NCI-H2227 treated with DMSO at 0.1 percent for 48 hours (cell line): ENCODE data around the gene PIEZO2.

ENCODE experiments used
- DNase-seq: peaks from one replicate; lab custom pipeline; 2025; lab: John Stamatoyannopoulos, UW

PIEZO2 gene

DNA sequence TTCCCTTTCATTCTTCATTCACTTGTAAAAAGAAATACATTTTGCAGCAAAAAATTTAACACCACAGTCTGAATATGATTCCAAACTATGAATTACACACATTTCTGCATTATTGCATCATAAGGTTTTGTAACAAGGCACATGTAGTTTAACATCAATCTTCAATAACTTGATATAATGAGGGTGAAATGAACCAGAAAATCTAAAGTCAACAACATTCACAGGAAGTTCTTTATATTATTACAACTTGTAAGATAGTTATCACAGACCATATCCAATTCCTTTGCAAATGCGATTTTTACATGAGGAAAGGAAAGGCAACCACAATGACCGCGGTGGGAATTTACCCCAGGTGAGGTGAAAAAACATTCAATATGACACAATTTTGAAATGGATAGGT is 410.2 kb downstream of the PIEZO2 start:
- no peak for DNase-seq

DNA sequence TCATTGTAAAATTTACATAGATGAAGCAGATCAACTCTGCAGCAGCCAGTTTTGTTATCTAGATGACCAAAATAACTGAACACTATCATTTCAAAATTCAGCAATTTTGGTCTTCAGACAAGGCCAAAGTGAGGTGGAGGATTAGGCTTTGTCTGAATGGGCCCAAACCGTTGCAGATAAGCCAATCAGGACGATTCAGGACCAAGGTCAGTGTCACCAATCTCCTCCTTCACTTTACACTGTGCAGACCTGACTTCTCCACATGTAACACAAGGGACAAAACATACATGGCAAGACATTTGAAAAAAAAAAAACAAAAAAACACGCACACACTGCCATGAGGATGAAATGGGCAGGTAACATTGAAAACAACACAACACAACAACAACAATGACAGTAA is 412.4 kb downstream of the PIEZO2 start:
- no peak for DNase-seq

DNA sequence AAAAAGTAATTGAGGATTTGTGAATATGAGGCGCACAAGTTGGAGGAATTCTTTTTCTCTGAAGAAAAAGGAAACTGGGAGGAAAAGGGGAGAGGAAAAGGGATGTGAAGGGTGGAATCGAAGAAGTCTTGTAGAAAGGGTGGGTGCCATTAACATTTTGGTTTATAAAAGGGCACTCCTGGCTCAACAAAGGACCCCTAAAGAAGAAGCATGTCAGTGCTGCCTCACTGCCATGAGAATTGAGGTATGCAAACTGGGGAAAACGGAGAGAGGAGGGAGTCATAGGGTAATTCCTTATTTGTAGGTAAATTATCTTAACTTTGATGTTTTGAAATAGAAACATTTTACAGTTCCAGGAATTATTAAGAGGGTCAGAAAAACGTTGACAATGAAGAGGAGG is 416.4 kb downstream of the PIEZO2 start:
- DNase-seq, result no peak

DNA sequence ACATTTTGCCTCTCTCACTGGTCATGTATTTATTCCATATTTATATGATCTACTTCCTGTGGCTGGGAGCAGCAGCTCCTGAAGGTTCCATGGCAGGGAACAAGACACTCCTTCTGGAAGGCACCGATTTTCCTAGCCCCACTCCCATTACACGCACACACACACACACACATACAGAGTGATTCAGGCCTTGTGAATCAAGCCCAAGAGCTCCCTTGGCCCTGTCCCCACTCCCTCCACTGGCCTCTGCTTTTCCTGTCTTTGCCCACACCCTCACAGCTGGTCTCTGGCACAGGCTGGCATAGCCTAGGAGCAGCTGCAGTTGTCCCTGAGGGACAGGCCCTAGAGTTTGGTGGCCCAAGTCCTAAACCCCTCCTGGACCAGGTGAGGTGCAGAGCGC is 421.9 kb downstream of the PIEZO2 start:
- DNase-seq, result no peak

DNA sequence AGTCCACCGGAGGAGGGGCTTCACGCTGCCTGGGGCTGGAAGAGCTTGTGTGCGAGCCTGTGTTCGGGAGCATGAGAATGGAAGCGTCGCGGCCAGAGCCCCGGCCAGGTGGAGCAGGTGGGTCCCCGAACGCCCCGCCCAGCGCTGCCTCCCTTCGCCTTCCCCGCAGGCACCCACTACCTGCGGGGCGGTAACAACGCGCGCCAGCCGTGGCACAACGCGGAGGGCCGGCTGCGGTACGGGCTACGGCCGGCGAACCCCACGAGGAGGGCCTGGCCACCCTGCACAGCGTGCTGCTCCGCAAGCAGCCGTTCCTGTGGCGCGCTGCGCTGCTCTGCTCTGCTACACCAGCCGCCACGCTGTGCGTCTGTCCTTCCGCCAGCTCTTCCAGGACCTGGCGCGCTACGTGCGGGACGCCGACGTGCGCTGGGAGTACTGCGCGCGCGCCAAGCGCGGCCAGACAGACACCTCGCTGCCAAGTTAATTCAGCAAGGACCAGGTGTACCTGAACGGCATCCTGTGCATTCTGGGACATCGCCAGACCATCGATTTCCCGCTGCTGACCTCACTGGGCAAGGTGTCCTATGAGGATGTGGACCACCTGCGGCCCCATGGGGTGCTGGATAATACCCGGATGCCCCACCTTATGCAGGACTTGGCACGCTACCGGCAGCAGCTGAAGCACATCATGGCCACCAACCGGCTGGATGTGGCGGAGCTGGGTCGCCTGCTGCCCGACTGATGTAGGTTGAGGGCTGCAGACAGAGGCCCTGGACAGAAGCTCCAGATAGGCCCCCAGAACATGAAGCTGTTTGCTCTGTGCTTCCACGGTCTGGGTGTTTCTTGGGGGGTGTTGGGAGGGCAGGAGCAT is 422.9 kb downstream of the PIEZO2 start:
- no peak for DNase-seq

DNA sequence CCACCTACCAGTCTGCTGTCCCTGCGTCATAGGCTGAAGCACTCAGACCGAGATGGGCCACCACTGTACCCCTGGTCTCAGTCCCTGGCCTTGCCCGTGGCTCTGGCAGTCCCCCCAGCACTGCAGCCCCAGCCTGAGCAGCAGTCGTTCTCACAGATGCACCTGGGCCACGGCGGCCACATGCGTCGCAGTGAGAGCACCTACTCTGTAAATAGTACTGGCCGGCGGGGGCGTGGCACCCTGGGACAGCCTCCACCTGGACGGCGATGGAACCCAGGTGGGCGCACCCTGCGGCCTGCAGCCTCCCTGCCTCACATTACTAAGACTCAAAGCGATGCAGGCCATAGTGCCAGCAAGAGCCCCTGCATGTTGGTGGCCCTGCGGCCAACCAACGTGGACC is 424.7 kb downstream of the PIEZO2 start:
- no peak for DNase-seq

DNA sequence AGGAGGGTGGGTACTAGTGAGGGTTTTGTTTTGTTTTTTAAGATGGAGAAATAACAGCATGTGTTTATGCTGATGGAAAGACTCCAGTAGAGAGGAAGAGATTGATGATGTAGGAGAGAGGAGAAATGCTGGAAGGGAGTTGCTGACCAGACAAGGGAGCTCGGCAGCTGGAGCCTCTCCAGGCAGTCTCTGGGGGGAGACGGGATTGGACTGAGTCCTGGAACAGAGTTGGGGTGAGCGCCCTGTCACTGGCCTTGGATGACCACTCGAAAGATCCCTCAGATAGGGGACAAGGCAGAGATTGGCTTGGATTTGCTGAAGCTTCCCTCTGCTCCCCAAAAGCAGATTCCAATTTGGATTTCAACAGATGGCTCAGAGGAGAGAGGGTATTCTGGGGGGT is 425.9 kb downstream of the PIEZO2 start:
- no peak for DNase-seq

DNA sequence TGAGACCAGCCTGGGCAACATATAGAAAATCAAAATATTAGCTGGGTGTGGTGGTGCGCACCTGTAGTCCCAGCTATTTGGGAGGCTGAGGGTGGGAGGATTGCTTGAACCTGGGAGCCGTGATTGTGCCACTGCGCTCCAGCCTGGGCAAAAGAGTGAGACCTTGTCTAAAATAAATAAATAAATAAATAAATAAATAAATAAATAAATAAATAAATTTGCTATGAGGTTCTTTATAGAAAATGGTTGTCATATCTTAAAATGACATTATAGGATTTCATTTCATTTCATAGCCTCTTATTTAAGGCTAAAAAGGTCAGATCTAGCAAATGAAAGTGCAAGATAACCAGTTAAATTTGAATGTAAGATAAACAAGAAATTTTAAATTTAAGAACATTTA is 430.6 kb downstream of the PIEZO2 start:
- no peak for DNase-seq

DNA sequence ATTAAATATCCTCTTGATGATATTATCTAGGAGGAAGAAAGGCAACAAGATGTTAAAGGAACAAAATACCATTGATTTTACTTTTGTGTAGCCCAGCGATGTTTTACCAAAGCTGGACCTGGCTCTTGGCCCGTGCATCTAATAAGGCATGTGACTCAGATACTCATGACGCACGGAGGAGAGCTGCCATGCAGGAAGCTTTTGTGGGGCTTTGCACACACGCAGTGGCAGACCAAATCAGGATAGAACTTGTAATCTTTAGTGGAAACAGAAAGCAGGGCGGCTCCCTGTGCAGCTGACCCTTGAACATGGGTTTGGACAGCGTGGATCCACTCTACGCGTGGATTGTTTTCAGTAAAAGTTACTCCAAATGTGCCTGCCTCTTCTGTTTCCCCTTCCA is 433.6 kb downstream of the PIEZO2 start:
- no peak for DNase-seq

DNA sequence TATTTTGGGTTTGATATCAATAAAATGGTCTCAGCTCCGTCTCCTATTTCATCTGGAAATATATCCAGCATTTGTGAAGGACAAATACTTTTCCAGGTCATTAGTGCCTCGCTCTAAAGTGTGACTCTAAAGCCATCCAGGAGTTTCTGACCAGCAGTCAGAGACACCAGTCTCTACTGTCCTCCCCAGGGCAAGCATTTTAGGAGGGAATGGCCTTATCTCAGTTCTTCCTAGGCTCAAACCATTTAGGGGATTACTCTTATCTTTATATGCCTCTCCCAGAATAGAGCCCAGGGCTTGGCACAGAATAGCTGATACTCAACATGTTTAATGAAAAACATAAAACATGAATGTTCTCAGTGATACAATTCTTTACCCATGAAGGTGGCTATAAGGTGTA is 436.0 kb downstream of the PIEZO2 start:
- no peak for DNase-seq

DNA sequence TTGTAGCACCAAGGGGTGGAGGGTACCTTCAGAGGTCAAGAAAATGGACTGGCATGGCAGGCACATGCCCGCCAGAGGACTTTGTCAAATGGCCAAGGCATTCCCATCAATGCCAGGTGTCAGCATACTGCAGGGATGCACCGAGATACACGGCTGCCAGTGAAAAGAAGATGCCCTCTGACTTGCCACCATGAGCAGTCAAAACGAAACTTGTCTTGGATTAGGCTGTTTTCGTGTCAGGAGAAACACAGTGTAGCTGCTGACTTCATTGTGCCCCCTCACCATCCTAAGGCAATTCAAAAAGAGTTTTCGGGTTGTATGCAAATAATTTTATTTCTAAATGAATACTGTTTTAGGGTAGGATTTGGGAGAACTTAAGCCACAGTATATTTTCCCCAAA is 442.1 kb downstream of the PIEZO2 start:
- no peak for DNase-seq

DNA sequence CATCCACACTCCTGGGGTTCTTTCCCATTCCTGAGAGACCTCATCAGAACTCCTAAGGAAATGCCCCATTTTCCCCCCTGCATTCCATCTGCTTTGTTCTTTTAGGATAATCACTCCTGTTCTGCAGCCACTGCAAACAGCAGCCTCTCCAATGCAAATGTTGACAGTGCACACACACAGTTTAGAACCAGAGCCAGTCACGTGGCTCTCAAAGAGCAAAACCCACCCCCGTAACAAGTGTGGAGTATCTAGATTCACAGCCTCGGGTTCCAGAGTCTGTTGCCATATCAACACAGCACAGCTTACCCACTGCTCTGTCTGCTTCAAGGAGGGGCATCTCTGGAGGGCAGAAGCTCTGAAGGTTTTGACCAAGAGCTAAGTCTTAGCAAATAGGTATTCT is 443.6 kb downstream of the PIEZO2 start:
- no peak for DNase-seq

DNA sequence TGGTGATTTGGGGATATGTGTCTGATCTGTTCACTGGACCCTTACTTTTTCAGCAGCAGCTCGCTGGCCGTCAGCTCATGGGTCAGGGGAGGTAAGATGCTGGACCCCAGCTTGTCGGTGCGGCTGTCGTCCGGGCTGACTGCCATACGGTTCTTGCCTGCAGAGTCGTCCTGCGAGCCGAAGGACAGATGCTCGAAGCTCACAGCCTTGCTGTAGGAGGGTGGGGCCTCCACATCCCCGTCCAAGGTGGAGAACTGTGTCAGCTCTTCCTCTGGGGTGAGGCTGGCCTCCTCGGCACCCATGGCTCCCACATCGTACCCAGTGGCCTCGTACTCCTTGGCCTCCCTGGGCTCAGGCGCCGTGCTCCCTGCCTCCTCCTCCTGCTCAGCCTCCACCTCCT is 444.1 kb downstream of the PIEZO2 start:
- DNase-seq, result no peak

DNA sequence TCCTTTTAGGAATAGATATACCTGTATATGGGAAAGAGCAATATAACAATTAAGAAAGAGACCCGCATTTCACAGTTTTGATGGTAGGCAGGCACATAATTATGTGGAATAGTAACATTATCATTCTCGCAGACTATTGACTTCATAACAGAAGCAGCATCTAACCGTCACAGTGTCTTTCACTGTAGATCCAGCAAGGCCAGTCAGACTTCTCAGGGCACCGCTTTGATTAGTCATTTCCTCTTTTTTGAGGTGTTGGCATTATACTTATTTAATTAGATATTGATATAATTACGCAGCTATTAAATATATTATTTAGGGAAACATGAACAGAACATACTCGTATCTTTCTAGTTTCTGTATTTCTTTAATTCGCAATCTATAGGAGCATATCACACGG is 447.2 kb downstream of the PIEZO2 start:
- no peak for DNase-seq

DNA sequence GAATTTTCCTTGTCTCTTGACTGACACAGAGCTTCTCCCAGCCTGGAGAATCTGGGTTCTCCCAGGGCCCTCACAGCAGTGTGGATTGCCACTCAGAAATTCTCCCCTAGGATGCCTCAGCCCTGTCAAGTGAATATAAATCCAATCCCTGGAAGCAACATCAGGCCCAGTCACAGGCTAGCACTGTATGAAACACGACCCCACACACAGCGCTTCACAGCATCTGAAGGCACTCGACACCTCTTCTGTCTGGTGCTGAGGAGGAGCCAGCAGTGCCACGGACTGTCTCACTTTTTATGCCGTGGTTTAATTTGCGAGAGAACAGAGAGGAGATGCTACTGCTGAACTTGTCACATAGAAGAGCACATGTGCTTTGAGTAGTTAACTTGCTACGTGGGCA is 459.0 kb downstream of the PIEZO2 start:
- DNase-seq, result no peak

DNA sequence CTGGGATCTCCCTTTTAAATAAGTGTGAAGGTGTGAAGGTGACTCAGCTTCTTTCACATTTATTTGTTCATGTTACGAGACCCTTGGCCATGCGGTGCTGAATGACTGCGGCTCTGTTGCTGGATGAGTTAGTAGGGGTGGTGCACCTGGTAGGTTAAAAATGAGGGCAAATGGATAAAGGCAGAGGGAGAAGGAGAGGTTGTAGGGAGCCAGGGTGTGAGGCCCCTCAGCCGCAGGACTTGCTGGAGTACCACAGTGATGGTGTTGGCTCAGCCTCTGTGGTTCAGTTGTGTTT is 459.4 kb downstream of the PIEZO2 start:
- no peak for DNase-seq

DNA sequence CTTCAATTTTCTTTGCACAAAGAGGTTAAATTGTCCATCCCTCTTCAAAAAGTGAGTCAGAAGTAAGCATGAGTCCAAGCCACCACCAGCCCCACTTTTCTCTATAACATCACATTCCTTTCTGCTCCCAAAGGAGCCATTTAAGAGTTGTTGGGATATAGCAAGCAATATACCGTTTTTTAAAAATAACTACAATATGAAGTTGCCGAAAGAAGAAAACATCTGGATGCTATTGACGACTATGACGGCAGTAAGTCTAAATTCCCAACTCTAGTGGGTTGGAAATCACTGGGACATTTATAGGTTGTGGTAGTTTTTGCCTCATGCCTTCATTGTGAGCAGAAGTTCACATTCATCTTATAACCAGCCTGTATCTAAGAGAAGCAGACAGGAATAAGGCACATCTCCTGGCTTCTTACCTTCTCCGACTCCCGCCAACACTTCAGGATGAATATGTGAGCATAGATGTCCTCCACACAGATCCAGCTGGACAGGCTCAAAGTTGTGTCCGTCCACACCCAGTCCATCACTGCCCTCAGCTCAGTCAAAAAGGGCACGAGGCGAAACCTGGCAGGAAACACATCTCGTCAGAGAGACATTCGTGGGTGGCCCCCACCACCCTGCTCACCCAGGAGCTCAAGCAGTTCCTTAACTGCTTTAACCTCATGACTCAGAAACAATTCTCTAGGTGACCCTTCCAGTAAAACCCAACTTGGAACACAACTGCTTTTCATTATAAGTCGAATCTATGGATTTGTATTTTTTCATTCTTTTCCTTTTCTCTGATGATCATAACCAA is 459.9 kb downstream of the PIEZO2 start:
- no peak for DNase-seq

DNA sequence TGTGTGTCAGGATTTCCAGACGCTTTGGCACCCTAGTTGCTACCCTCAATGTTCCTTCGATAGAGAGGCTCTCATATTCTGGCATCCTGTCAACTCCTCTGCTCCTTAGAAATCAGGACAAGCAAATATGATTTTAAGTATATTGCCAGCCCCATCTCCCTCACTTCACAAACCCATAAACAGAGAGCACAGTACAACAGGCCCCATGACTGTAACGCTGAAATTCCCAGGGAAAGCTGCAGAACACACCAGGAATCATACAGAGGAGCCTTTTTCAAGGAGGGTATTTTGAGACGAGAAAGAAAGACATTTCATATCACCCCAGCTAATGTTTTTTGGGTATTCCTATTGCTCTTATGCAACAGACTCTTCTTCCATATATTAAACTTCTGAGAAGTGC is 460.6 kb downstream of the PIEZO2 start:
- no peak for DNase-seq

DNA sequence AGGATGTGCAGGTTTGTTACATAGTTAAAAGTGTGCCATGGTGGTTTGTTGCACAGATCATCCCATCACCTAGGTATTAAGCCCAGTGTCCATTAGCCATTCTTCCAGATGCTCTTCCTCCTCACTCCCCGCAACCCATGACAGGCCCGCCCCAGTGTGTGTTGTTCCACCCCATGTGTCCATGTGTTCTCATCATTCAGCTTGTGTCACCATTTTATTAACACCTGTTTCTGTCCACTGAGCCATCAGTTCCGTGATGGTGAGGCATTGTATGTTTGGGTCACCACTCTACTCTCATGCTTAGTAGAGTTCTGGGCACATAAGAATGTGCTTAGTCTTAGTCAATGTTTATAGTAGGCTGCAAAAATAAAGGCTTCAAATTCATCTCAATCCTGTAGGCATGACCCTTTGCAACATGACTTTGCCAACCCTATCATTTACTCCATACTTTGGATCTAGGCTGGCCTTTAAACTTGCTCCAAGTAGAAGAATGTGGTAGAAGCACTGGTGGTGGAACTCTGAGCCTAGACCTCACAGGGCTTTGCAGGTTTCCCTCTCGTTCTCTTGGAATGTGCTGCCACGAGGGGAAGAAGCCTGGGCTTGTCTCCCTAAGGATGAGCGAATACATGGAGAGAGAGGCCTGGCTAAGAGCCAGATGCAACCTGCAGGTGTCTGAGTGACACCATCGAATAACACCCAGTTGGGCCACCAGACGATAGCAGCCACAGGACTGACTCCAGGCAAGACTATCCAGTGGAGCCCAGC is 462.0 kb downstream of the PIEZO2 start:
- no peak for DNase-seq

DNA sequence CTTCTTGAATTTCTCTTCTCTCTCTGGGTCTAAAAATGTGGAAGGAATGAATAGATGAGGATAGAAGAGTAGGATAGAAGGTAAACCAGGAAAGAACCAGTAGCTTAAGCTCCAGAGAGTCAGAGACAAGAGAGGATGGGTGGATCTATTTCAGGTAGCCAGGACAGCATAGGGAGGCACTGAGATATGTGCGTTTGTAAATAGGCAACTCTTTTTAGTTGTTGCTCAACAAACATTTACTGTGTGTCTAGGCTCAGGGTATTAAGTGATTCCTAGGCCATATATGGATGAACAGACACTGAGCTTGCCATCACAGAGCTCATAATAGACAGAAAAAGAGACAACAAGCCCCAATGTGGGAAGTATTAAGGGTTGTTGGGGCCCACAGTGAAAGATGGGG is 463.1 kb downstream of the PIEZO2 start:
- no peak for DNase-seq

DNA sequence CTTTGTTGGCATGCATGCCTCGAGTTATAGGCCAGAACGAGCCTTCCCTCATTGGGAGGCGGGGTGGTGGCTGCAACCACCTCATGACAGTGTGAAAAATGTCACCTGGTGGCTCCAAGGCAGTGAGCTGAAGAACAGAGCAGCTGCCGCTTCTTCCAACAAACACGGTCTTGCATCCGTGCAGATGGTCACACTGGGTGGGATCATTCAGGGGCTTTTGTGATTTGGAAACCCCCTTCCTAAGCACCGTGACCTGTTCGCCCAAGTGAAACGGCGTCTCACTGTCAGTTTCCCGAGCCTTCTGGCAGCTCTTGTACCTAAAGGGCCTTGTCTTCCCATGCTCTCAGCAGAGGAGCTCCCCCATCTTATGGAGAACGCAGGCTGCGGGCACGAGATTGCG is 463.9 kb downstream of the PIEZO2 start:
- DNase-seq, result no peak

DNA sequence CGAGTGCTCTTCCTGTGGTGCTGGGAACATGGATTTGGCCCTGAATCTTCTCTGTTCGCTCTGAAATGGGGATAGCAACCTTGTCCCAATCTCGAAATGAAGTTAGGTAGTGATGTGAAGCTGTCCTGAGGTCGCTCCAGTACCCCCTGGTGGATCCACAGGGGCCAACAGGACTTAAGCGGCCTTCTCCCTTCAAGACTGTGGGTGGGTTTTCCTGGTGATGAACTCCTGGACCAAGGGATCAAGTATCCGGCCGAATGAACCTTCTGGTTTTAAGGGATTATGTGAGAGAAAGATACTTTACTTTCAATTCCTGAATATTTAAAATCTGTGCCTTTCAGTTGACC is 467.0 kb downstream of the PIEZO2 start:
- no peak for DNase-seq
